ENCODE data around the gene RYR3.

RYR3 gene

GRCh38 chr15:33716025-33716424, 405.3 kb downstream of the RYR3 start:
- DNase-seq (ENCODE audit: low spot score) = no peak

- DNase-seq (ENCODE audit: low spot score) = no peak
Measured at GRCh38 chr15:33720952-33721351, 410.2 kb downstream of the RYR3 start.

GRCh38 chr15:33722005-33722672, 411.4 kb downstream of the RYR3 start:
- DNase-seq (ENCODE audit: low spot score) = no peak

GRCh38 chr15:33722673-33723015, 411.9 kb downstream of the RYR3 start:
- DNase-seq (ENCODE audit: low spot score) = no peak

GRCh38 chr15:33724321-33725036, 413.7 kb downstream of the RYR3 start:
- DNase-seq (ENCODE audit: low spot score) = no peak

- DNase-seq (ENCODE audit: low spot score) = no peak
Measured at GRCh38 chr15:33729653-33730052, 418.9 kb downstream of the RYR3 start.

GRCh38 chr15:33730815-33731214, 420.0 kb downstream of the RYR3 start:
- no peak for DNase-seq (ENCODE audit: low spot score)

- no peak for DNase-seq (ENCODE audit: low spot score)
Measured at GRCh38 chr15:33735143-33735542, 424.4 kb downstream of the RYR3 start.

GRCh38 chr15:33735637-33736247, 425.0 kb downstream of the RYR3 start:
- peak; percentile 32 for DNase-seq (ENCODE audit: low spot score)

GRCh38 chr15:33737687-33738601, 427.2 kb downstream of the RYR3 start:
- peak; percentile 53 for DNase-seq (ENCODE audit: low spot score)

GRCh38 chr15:33738941-33739664, 428.3 kb downstream of the RYR3 start:
- DNase-seq (ENCODE audit: low spot score) = no peak

GRCh38 chr15:33742306-33742705, 431.5 kb downstream of the RYR3 start:
- DNase-seq (ENCODE audit: low spot score) = no peak

GRCh38 chr15:33742800-33743199, 432.0 kb downstream of the RYR3 start:
- DNase-seq (ENCODE audit: low spot score) = peak; percentile 55

GRCh38 chr15:33746203-33746602, 435.4 kb downstream of the RYR3 start:
- DNase-seq (ENCODE audit: low spot score) = no peak

GRCh38 chr15:33753012-33753411, 442.2 kb downstream of the RYR3 start:
- no peak for DNase-seq (ENCODE audit: low spot score)

- no peak for DNase-seq (ENCODE audit: low spot score)
Measured at GRCh38 chr15:33754242-33754641, 443.5 kb downstream of the RYR3 start.

- DNase-seq (ENCODE audit: low spot score) = no peak
Measured at GRCh38 chr15:33756961-33757360, 446.2 kb downstream of the RYR3 start.

- DNase-seq (ENCODE audit: low spot score) = no peak
Measured at GRCh38 chr15:33757516-33758232, 446.9 kb downstream of the RYR3 start.

GRCh38 chr15:33766389-33766788, 455.6 kb downstream of the RYR3 start:
- DNase-seq (ENCODE audit: low spot score) = no peak

GRCh38 chr15:33768670-33769190, 458.0 kb downstream of the RYR3 start:
- DNase-seq (ENCODE audit: low spot score) = no peak

- no peak for DNase-seq (ENCODE audit: low spot score)
Measured at GRCh38 chr15:33773969-33774368, 463.2 kb downstream of the RYR3 start.

All from AG08395 (cell line).